Sigmoid colon (tissue), 7 donors: ENCODE measurements around the gene GPD2. TPM values are rescaled to one million over a fixed set of nuclear protein-coding genes. Genes with fewer than 3 reads are reported as not detected.

Source experiments
- DNase-seq: peaks from one replicate; pipeline ENCODE4 v3.0.0-alpha.2; 2019
- H3K27ac ChIP-seq, 4 donors: fragments of 200-600 bp; sonication (generic); one replicate each; pipeline ENCODE4 v1.5.1; 2016 to 2019; ENCODE audit warnings: mild to moderate bottlenecking in 1 of 4
- H3K27me3 ChIP-seq, 3 donors: fragments of 200-600 bp; sonication (generic); one replicate each; pipeline ENCODE4 v1.5.1; 2019; ENCODE audit warnings: mild to moderate bottlenecking in 1 of 3
- H3K36me3 ChIP-seq, 4 donors: fragments of 200-600 bp; sonication (generic); one replicate each; pipeline ENCODE4 v1.5.1; 2016 to 2019
- H3K4me1 ChIP-seq, 4 donors: fragments of 200-600 bp; sonication (generic); one replicate each; pipeline ENCODE4 v1.5.1; 2017 to 2019
- H3K4me3 ChIP-seq, 4 donors: fragments of 200-600 bp; sonication (generic); one replicate each; pipeline ENCODE4 v1.5.1; 2017 to 2019; ENCODE audit warnings: mild to moderate bottlenecking in 2 of 4, moderate library complexity in 1 of 4
- H3K9me3 ChIP-seq, 4 donors: fragments of 200-600 bp in 3 of 4; sonication (generic) in 3 of 4; one replicate each; pipeline versions ENCODE4 v1.5.1 to v1.6.1; 2013 to 2019
- EP300 ChIP-seq, 4 donors: sonication (generic); formaldehyde crosslinking; IDR thresholded peaks; one replicate each; pipeline ENCODE4 v1.6.1; 2017; ENCODE audit warnings: antibody characterized with exemption in 4 of 4
- POLR2A ChIP-seq, 2 donors: fragments of 450-650 bp; IDR thresholded peaks; one replicate each; pipeline ENCODE4 v1.6.1; 2016; ENCODE audit warnings: antibody characterized with exemption in 2 of 2, mild to moderate bottlenecking in 2 of 2, moderate library complexity in 2 of 2
- POLR2AphosphoS5 ChIP-seq, 4 donors: sonication (generic); formaldehyde crosslinking; IDR thresholded peaks; one replicate each; pipeline ENCODE4 v1.6.1; 2017; ENCODE audit warnings: antibody characterized with exemption in 4 of 4
- WGBS, 2 donors: extraction: QIAGEN DNeasy Blood & Tissue Kit; methylation state at CpG; one replicate each; pipeline ENCODE4 v1.1.7; 2013; 5-methylcytosine and 5-hydroxymethylcytosine counted together
- intact Hi-C: fragments of 100-400 bp; cut with DNase I; formaldehyde crosslinking; loops from one replicate; pipeline ENCODE4 v1.15.1; 2023
- polyA plus RNA-seq, 3 donors: library from polyadenylated mRNA; stranded (reverse); fragments of 200-250 nt; gene quantifications; one replicate each; pipeline ENCODE4 v1.2.3, GENCODE V29; 2013
- total RNA-seq, 4 donors: library from RNA; depleted of rRNA; stranded (reverse); fragments of >200 nt; gene quantifications; one replicate each; pipeline ENCODE4 v1.1.0, GENCODE V29; 2016
- TF ChIP-seq, protein P1 (sequence below), 4 experiments: fragments of 450-650 bp in 3 of 4; fragments of 200-600 bp in 1 of 4; IDR thresholded peaks; one replicate each; pipeline ENCODE4 v1.5.1; 2016 to 2019; ENCODE audit warnings: antibody characterized with exemption in 4 of 4, mild to moderate bottlenecking in 3 of 4, moderate library complexity in 2 of 4
- donor health status: healthy with polysubstance abuse.
- donor health status: Bipolar disorder and iron deficiency.
- donor health status: healthy.

Gene GPD2
- total and polyA plus RNA-seq, 7 donors, result 13.2 to 44.6 (median 16.3) TPM

DNA sequence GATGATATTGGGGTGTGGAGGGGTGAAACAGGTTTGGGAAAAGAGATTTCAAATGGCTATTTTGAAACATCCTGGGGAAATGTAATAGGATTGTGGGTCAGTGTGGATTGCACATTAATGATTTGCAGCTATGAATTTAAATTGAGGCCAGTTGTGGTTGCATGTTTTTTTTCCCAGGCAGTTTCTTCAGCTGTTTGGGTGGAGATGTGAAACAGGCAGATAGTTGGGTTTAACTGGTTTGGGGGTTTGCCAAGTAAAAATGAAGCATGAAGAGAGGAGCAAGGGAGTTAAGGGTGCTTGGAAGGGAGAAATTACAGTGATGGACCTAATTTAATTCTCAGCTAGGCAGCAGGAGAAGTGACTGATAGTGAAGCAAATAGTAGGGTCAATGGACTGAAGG, 16.8 kb downstream of the GPD2 start:
- TF ChIP-seq POLR2A (IDR thresholded peaks at IDR 0.05), result no peak
- no peak for TF ChIP-seq POLR2AphosphoS5 (IDR thresholded peaks at IDR 0.05)
- TF ChIP-seq, protein P1, sequence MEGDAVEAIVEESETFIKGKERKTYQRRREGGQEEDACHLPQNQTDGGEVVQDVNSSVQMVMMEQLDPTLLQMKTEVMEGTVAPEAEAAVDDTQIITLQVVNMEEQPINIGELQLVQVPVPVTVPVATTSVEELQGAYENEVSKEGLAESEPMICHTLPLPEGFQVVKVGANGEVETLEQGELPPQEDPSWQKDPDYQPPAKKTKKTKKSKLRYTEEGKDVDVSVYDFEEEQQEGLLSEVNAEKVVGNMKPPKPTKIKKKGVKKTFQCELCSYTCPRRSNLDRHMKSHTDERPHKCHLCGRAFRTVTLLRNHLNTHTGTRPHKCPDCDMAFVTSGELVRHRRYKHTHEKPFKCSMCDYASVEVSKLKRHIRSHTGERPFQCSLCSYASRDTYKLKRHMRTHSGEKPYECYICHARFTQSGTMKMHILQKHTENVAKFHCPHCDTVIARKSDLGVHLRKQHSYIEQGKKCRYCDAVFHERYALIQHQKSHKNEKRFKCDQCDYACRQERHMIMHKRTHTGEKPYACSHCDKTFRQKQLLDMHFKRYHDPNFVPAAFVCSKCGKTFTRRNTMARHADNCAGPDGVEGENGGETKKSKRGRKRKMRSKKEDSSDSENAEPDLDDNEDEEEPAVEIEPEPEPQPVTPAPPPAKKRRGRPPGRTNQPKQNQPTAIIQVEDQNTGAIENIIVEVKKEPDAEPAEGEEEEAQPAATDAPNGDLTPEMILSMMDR (IDR thresholded peaks at IDR 0.05), result no peak
- TF ChIP-seq EP300 (IDR thresholded peaks at IDR 0.05), result no peak
- Histone ChIP-seq H3K4me3 (no peak overlapping the region), H3K9me3 (no peaks in the 10 kb centered on the region), H3K4me1 (no peaks in the 10 kb centered on the region), H3K27me3 (no peaks in the 10 kb centered on the region), H3K27ac (no peak overlapping the region), H3K36me3 (no peaks in the 10 kb centered on the region)
- intact Hi-C loops, result no loop called here
- DNase-seq, result no peak

DNA sequence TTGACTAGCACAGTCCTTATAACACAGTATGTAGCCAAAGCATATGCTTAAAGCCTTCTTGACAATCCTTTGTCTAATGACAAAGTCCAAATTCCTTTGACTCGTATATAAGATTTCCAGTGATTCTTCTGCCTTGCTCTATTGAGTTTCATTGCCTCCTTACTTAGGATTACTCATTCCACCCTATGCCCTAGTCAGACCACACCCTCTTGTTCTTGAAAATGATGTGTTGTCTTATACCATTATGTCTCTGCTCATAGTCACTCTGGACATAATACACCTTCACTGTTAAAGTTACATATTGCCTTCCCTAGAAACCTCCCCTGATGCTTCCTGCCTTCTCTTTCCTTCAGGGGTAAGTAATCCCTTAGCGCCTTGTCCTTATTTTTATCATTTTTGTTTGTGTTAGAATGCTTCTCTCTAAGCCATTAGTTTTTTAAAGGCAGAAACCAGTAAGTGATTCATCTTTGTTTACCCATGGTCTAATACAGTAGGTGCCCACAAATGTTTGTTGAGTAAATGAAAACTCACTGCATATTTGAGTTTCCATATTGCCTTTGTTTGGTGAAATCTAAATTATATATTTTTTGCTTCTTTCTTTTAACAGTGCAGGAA, 19.3 kb downstream of the GPD2 start:
- no peaks in the 10 kb centered on the region for H3K4me1 ChIP-seq
- intact Hi-C loops, result no loop called here

DNA sequence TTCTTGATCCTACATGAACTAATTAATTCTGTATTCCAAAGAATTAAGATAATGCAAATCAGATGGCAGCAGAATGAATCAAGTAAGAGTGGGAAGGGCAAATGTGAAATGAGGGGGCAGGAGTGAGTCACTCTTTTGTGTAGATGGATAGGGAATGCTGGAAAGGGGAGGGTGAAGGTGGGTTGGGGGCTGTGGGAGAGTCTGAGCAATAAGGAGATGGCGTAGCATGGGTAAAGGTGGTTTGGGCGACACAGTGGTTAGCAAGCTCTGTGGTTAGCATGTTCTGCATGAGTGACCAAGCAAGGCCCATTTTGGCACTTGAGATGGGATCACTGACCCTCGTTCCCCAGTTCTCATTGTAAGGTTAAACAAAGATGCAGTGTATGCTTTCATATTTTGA, 20.4 kb downstream of the GPD2 start:
- Histone ChIP-seq H3K36me3 (no peaks in the 10 kb centered on the region), H3K4me3 (no peak overlapping the region), H3K9me3 (no peaks in the 10 kb centered on the region), H3K4me1 (no peaks in the 10 kb centered on the region), H3K27ac (no peak overlapping the region), H3K27me3 (no peaks in the 10 kb centered on the region)
- intact Hi-C loops, result no loop called here
- DNase-seq, result no peak
- WGBS, 2 donors, result 76 to 94% methylated on average over 3 of the region's 3 CpGs
- TF ChIP-seq POLR2A (IDR thresholded peaks at IDR 0.05) (no peak), EP300 (IDR thresholded peaks at IDR 0.05) (no peak), POLR2AphosphoS5 (IDR thresholded peaks at IDR 0.05) (no peak)
- TF ChIP-seq, protein P1 (IDR thresholded peaks at IDR 0.05), result no peak

More for the DNA sequence above, 19.3 kb downstream of the GPD2 start:
- no peaks in the 10 kb centered on the region for H3K9me3 ChIP-seq
- DNase-seq, result no peak
- H3K36me3 ChIP-seq, result no peaks in the 10 kb centered on the region
- no peak overlapping the region for H3K4me3 ChIP-seq
- TF ChIP-seq, protein P1 (IDR thresholded peaks at IDR 0.05), result no peak
- TF ChIP-seq POLR2A (IDR thresholded peaks at IDR 0.05) (no peak), POLR2AphosphoS5 (IDR thresholded peaks at IDR 0.05) (no peak), EP300 (IDR thresholded peaks at IDR 0.05) (no peak)
- H3K27ac ChIP-seq, result no peak overlapping the region
- H3K27me3 ChIP-seq, result no peaks in the 10 kb centered on the region
- WGBS, 2 donors, result 54 to 85% methylated on average over 2 of the region's 2 CpGs

DNA sequence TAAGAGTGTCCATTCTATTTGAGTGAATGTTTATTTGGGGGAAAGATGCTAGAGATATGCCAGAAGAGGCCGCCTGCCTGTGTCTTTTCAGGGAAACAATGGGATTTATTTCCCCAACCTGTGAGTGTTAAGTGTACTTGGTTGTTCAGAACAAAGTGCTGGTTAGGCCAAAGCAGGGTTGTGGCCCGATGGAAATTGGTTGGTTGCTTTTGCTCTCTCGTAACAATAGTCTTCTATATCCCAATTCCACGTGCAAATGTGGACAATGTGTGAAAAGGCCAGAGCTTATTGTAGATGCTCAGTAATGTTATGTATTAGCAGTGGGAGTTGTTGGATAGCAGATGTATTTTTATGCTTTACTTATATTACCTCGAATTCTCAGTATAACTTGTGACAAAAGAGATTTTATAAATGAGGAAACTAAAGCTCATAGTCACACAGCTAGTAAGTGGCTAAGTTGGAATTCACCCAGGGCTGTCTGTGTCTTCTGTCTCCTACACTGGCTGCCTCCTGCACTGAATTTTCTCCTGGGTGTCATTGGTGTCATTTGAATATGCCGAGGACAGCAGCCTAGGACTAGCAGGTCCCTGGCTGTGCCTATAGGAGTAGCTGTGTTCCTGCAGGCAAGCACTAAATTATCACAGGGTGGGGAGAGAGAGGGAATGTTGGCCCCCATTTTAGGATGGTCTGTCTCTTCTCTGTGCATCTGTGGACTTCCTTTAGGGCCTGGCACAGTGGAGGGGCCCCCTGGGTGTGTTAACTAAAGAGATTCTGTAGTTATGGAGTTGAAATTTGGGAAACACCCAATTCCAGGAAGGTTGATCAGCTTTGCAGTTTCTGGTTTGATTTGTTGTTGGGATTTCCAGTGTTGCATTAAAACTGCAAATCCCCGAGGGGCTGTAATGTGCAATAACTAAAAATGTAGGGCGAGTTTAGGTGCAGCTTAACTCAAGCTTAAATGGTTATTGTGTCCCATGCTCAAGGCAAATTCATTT, 21.6 kb downstream of the GPD2 start:
- no peak for DNase-seq
- Histone ChIP-seq H3K27ac (peak overlapping the region in 1 of 4 donors; percentile 3), H3K36me3 (no peaks in the 10 kb centered on the region), H3K4me1 (no peaks in the 10 kb centered on the region), H3K4me3 (no peak overlapping the region), H3K9me3 (no peaks in the 10 kb centered on the region), H3K27me3 (no peaks in the 10 kb centered on the region)
- TF ChIP-seq POLR2A (IDR thresholded peaks at IDR 0.05), result no peak
- TF ChIP-seq EP300 (IDR thresholded peaks at IDR 0.05), result no peak
- TF ChIP-seq POLR2AphosphoS5 (IDR thresholded peaks at IDR 0.05), result no peak
- TF ChIP-seq, protein P1 (IDR thresholded peaks at IDR 0.05), result no peak
- intact Hi-C loops, result no loop called here
- WGBS, 2 donors, result 87 to 89% methylated on average over 8 of the region's 8 CpGs
